H1 (cell line): ENCODE results near the gene EPN2. TPM values are rescaled to one million over a fixed set of nuclear protein-coding genes. Genes with fewer than 3 reads are reported as not detected.

ENCODE experiments used
- CTCF ChIA-PET: fragments of 300-600 bp; sonication (Branson Sonifier 250); formaldehyde crosslinking; loops from one replicate; lab custom pipeline; 2021; ENCODE audit not compliant: partially characterized antibody; lab: Charles Lee
- POLR2A ChIA-PET: fragments of 300-600 bp; sonication (Branson Sonifier 250); formaldehyde crosslinking; loops from one replicate; lab custom pipeline; 2021; ENCODE audit warnings: inconsistent platforms; ENCODE audit not compliant: partially characterized antibody; lab: Charles Lee
- DNase-seq, 2 experiments: peaks; one replicate each; pipeline versions ENCODE4 v3.0.0 to v3.0.0-alpha.2; 2010 to 2022; ENCODE audit warnings: low spot score in 2 of 2, low read depth in 1 of 2, mixed read lengths in 1 of 2
- FAIRE-seq: peaks from 2 replicates; lab custom pipeline; 2011; peaks lifted over from hg19 to GRCh38; lab: Jason Lieb, UNC
- H2AFZ ChIP-seq: 2 replicates; pipeline ENCODE4 v1.8.1; 2012; ENCODE audit warnings: low read length, inconsistent platforms
- H2AK5ac ChIP-seq: 2 replicates; pipeline ENCODE4 v1.6.1; 2013; ENCODE audit warnings: low read depth, low read length
- H2BK120ac ChIP-seq: replicated peaks from 2 replicates; pipeline ENCODE3; 2013; ENCODE audit warnings: low read depth, low read length, inconsistent platforms
- H2BK12ac ChIP-seq: 2 replicates; pipeline ENCODE4 v1.6.1; 2013; ENCODE audit warnings: low read depth, low read length
- H2BK15ac ChIP-seq: 2 replicates; pipeline ENCODE4 v1.6.1; 2013; ENCODE audit warnings: low read length
- H2BK20ac ChIP-seq: 2 replicates; pipeline ENCODE4 v1.6.1; 2013; ENCODE audit warnings: low read length
- H2BK5ac ChIP-seq: 2 replicates; pipeline ENCODE4 v1.6.1; 2013; ENCODE audit warnings: low read depth, low read length
- H3K14ac ChIP-seq: 2 replicates; pipeline ENCODE4 v1.6.1; 2013; ENCODE audit warnings: inconsistent platforms; ENCODE audit not compliant: insufficient read length
- H3K18ac ChIP-seq: 2 replicates; pipeline ENCODE4 v1.6.1; 2013; ENCODE audit warnings: low read length; ENCODE audit errors: extremely low read depth
- H3K23ac ChIP-seq: 2 replicates; pipeline ENCODE4 v1.6.1; 2013; ENCODE audit warnings: inconsistent platforms; ENCODE audit not compliant: insufficient read length
- H3K23me2 ChIP-seq: 2 replicates; pipeline ENCODE4 v1.6.1; 2013; ENCODE audit warnings: low read depth, low read length
- H3K27ac ChIP-seq: 2 replicates; pipeline ENCODE4 v1.6.1; 2011; ENCODE audit warnings: low read depth, low read length, inconsistent platforms
- H3K27me3 ChIP-seq, 4 experiments: replicated peaks in 1 of 4; 1 replicate in 1 of 4; 2 replicates in 3 of 4; pipeline versions ENCODE4 v1.6.1 to v1.8.1; 2011 to 2013; ENCODE audit warnings: low read length in 3 of 4, mild to moderate bottlenecking in 3 of 4, inconsistent platforms in 2 of 4, mixed read lengths in 2 of 4, moderate library complexity in 1 of 4; ENCODE audit not compliant: control insufficient read depth in 3 of 4, insufficient read depth in 3 of 4; ENCODE audit errors: extremely low read depth in 1 of 4
- H3K36me3 ChIP-seq, 4 experiments: 2 replicates each; pipeline versions ENCODE4 v1.6.1 to v1.8.1; 2011 to 2013; ENCODE audit warnings: mild to moderate bottlenecking in 4 of 4, low read length in 3 of 4, moderate library complexity in 2 of 4, control low read depth in 1 of 4, inconsistent platforms in 1 of 4; ENCODE audit not compliant: insufficient read depth in 4 of 4, control insufficient read depth in 2 of 4
- H3K4ac ChIP-seq: replicated peaks from 2 replicates; pipeline ENCODE3; 2013; ENCODE audit warnings: low read length, low read depth, mixed read lengths, inconsistent platforms; ENCODE audit not compliant: insufficient read length
- H3K4me1 ChIP-seq, 4 experiments: replicated peaks in 1 of 4; 1 replicate in 1 of 4; 2 replicates in 3 of 4; pipeline versions ENCODE4 v1.6.1 to v1.8.1; 2011 to 2013; ENCODE audit warnings: low read length in 3 of 4, inconsistent platforms in 2 of 4, mixed read lengths in 1 of 4; ENCODE audit not compliant: insufficient read depth in 4 of 4, control insufficient read depth in 3 of 4
- H3K4me2 ChIP-seq, 2 experiments: 2 replicates each; pipeline versions ENCODE4 v1.6.1 to v1.8.1; 2011 to 2013; ENCODE audit warnings: low read depth in 2 of 2, low read length in 2 of 2, control low read depth in 1 of 2, inconsistent platforms in 1 of 2, mild to moderate bottlenecking in 1 of 2; ENCODE audit not compliant: insufficient read depth in 1 of 2
- H3K4me3 ChIP-seq, 4 experiments: fragments of 200-600, 300-600 bp in 1 of 4; sonication (generic), shearing (Covaris generic), sonication (Bioruptor Twin) in 1 of 4; 2 replicates each; pipeline versions ENCODE4 v1.5.1 to v1.8.1; 2011 to 2016; ENCODE audit warnings: low read length in 4 of 4, low read depth in 3 of 4, control low read depth in 2 of 4, inconsistent platforms in 2 of 4, mild to moderate bottlenecking in 2 of 4, mixed read lengths in 1 of 4, moderate library complexity in 1 of 4; ENCODE audit not compliant: insufficient read depth in 2 of 4; ENCODE audit errors: extremely low read depth in 1 of 4
- H3K56ac ChIP-seq: replicated peaks from 2 replicates; pipeline ENCODE3; 2013; ENCODE audit warnings: low read depth, mild to moderate bottlenecking, mixed read lengths, low read length, inconsistent platforms; ENCODE audit not compliant: insufficient read length
- H3K79me1 ChIP-seq: 2 replicates; pipeline ENCODE4 v1.6.1; 2013; ENCODE audit warnings: low read depth, low read length, control low read depth
- H3K79me2 ChIP-seq, 2 experiments: 2 replicates each; pipeline versions ENCODE4 v1.6.1 to v1.8.1; 2012 to 2013; ENCODE audit warnings: low read length in 2 of 2, mild to moderate bottlenecking in 2 of 2, inconsistent platforms in 1 of 2; ENCODE audit not compliant: insufficient read depth in 2 of 2, control insufficient read depth in 1 of 2
- H3K9ac ChIP-seq, 4 experiments: replicated peaks in 1 of 4; 1 replicate in 1 of 4; 2 replicates in 3 of 4; pipeline versions ENCODE4 v1.6.1 to v1.8.1; 2011 to 2013; ENCODE audit warnings: low read depth in 3 of 4, low read length in 3 of 4, control low read depth in 2 of 4, mild to moderate bottlenecking in 2 of 4, moderate library complexity in 2 of 4, inconsistent platforms in 1 of 4; ENCODE audit errors: extremely low read depth in 1 of 4
- H3K9me3 ChIP-seq, 2 experiments: 2 replicates each; pipeline versions ENCODE4 v1.6.1 to v1.8.1; 2012 to 2013; ENCODE audit warnings: mild to moderate bottlenecking in 2 of 2, moderate library complexity in 2 of 2, control low read depth in 1 of 2, inconsistent platforms in 1 of 2, low read depth in 1 of 2, low read length in 1 of 2, mixed read lengths in 1 of 2; ENCODE audit not compliant: insufficient read depth in 2 of 2
- H4K20me1 ChIP-seq, 2 experiments: replicated peaks in 1 of 2; 2 replicates each; pipeline versions ENCODE3 to v1.8.1; 2011 to 2013; ENCODE audit warnings: inconsistent platforms in 2 of 2, low read length in 2 of 2, mild to moderate bottlenecking in 1 of 2; ENCODE audit not compliant: insufficient read depth in 2 of 2, control insufficient read depth in 1 of 2
- H4K5ac ChIP-seq: 2 replicates; pipeline ENCODE4 v1.6.1; 2013; ENCODE audit warnings: low read length, low read depth, mixed read lengths, inconsistent platforms; ENCODE audit not compliant: insufficient read length
- H4K8ac ChIP-seq: 2 replicates; pipeline ENCODE4 v1.8.0; 2013; ENCODE audit warnings: mild to moderate bottlenecking, moderate library complexity, low read length, inconsistent platforms; ENCODE audit not compliant: insufficient read depth; ENCODE audit errors: extremely low read depth
- H4K91ac ChIP-seq: replicated peaks from 2 replicates; pipeline ENCODE3; 2013; ENCODE audit warnings: low read length, mixed read lengths, inconsistent platforms; ENCODE audit not compliant: insufficient read length
- CEBPB ChIP-seq: IDR thresholded peaks from 2 replicates; pipeline ENCODE4 v1.6.1; 2012; ENCODE audit warnings: low read depth, low read length
- CTCF ChIP-seq, 3 experiments: IDR thresholded peaks; 1 replicate in 2 of 3; 2 replicates in 1 of 3; pipeline versions ENCODE4 v1.5.1 to v1.6.1; 2011; ENCODE audit warnings: low read length in 3 of 3, mild to moderate bottlenecking in 3 of 3, inconsistent platforms in 2 of 3, low read depth in 1 of 3, moderate library complexity in 1 of 3; ENCODE audit not compliant: insufficient read depth in 1 of 3; ENCODE audit errors: control extremely low read depth in 1 of 3
- EP300 ChIP-seq, 2 experiments: IDR thresholded peaks; 1 replicate in 1 of 2; 2 replicates in 1 of 2; pipeline ENCODE4 v1.6.1; 2011 to 2012; ENCODE audit warnings: low read depth in 2 of 2, low read length in 2 of 2, mild to moderate bottlenecking in 2 of 2, borderline replicate concordance in 1 of 2, inconsistent platforms in 1 of 2, moderate library complexity in 1 of 2
- HDAC2 ChIP-seq, 2 experiments: fragments of 300-600 bp in 1 of 2; sonication (generic) in 1 of 2; IDR thresholded peaks; 2 replicates each; pipeline ENCODE4 v1.6.1; 2011 to 2012; ENCODE audit warnings: low read depth in 2 of 2, low read length in 2 of 2, mild to moderate bottlenecking in 2 of 2, moderate library complexity in 2 of 2, borderline replicate concordance in 1 of 2, inconsistent platforms in 1 of 2
- NRF1 ChIP-seq: IDR thresholded peaks from 2 replicates; pipeline ENCODE4 v1.6.1; 2011; ENCODE audit warnings: mild to moderate bottlenecking, low read depth, low read length, improper control_type of control experiment
- PHF8 ChIP-seq: fragments of 200-600 bp; sonication (generic); conservative IDR thresholded peaks from 2 replicates; pipeline ENCODE4 v1.7.1; 2012; ENCODE audit warnings: low read depth, mild to moderate bottlenecking, inconsistent platforms, low read length, moderate library complexity
- RBBP5 ChIP-seq: IDR thresholded peaks from 2 replicates; pipeline ENCODE4 v1.7.1; 2012; ENCODE audit warnings: low read depth, mild to moderate bottlenecking, inconsistent platforms, low read length, moderate library complexity, borderline replicate concordance
- RNF2 ChIP-seq: fragments of 200-900, 300-1000 bp; sonication (generic); IDR thresholded peaks from 2 replicates; pipeline ENCODE4 v1.7.1; 2016; ENCODE audit warnings: borderline replicate concordance, low read depth, mild to moderate bottlenecking, antibody characterized with exemption, low read length; ENCODE audit not compliant: poor library complexity, severe bottlenecking; ENCODE audit errors: missing control alignments
- SUZ12 ChIP-seq: fragments of 200-600 bp; sonication (generic); IDR thresholded peaks from 2 replicates; pipeline ENCODE4 v1.6.1; 2012; ENCODE audit warnings: mild to moderate bottlenecking, inconsistent platforms, low read length, moderate library complexity, mixed read lengths
- TAF1 ChIP-seq: IDR thresholded peaks from 2 replicates; pipeline ENCODE4 v1.6.1; 2011; ENCODE audit warnings: mild to moderate bottlenecking, low read depth, low read length
- TBP ChIP-seq: IDR thresholded peaks from 2 replicates; pipeline ENCODE4 v1.6.1; 2011; ENCODE audit warnings: low read depth, low read length, improper control_type of control experiment
- WGBS, 2 experiments: shearing (Covaris generic) in 1 of 2; methylation state at CpG; one replicate each; pipeline versions ENCODE4 v1.1.6 to v1.1.7; 2013 to 2015; ENCODE audit warnings: low lambda C conversion rate in 2 of 2, mixed read lengths in 2 of 2, inconsistent platforms in 1 of 2, low coverage in 1 of 2, missing lambda C conversion rate in 1 of 2; ENCODE audit not compliant: insufficient replicate concordance in 2 of 2, insufficient coverage in 1 of 2, insufficient read length in 1 of 2; ENCODE audit errors: extremely low coverage in 1 of 2, missing lambda C conversion rate in 1 of 2; 5-methylcytosine and 5-hydroxymethylcytosine counted together
- polyA plus RNA-seq, 7 experiments: library from polyadenylated mRNA; depleted of rRNA in 3 of 7; stranded (reverse) in 5 of 7; unstranded in 2 of 7; fragments of >200 nt in 5 of 7; fragments of 200-250 nt in 2 of 7; gene quantifications; 1 replicate in 5 of 7; 2 replicates in 1 of 7; 4 replicates in 1 of 7; pipeline versions ENCODE4 v1.2.1 to v1.2.3, GENCODE V29; 2011 to 2013; ENCODE audit warnings: missing spikeins in 2 of 7, mixed read lengths in 2 of 7
- total RNA-seq: library from RNA; stranded (reverse); fragmentation: NEBNext Ultra II Directional; extraction: Animal tissue kit (Norgen Biotek cat#: 25700); gene quantifications from 2 replicates; pipeline ENCODE4 v1.2.1, GENCODE V29; 2021

Gene EPN2
- total and polyA plus RNA-seq, 2 of the 8 experiments (the other 6 are each of a cell fraction or from before 2014, with no cell fraction given) = 28.7 to 55.8 TPM

GRCh38 chr17:19368229-19368628 lies 131.1 kb downstream of the EPN2 start:
- no peak overlapping the region for H3K18ac ChIP-seq
- ChIA-PET POLR2A (interaction anchor here (1.2 kb wide), 1 partner anchor 18 kb away, joined by 3 read pairs; no protein-coding TSS in a partner anchor), CTCF (no interaction called here)
- H3K79me2 ChIP-seq = no peaks in the 10 kb centered on the region
- H3K9me3 ChIP-seq = no peaks in the 10 kb centered on the region
- 84% methylated on average over 4 of the region's 4 CpGs; no CpG with 5 or more reads in 1 of the 2 experiments for WGBS, 2 experiments
- no peaks in the 10 kb centered on the region for H3K36me3 ChIP-seq
- H3K4me1 ChIP-seq = peaks cover 0 to 6% (median 4%) of the 10 kb centered on the region in 4 experiments; a peak in 6 of 7 replicates
- no peak overlapping the region for H3K4ac ChIP-seq
- no peak overlapping the region for H4K91ac ChIP-seq
- H4K20me1 ChIP-seq = no peaks in the 10 kb centered on the region
- no peak overlapping the region for H3K4me3 ChIP-seq
- H3K23me2 ChIP-seq = no peaks in the 10 kb centered on the region
- no peak overlapping the region for H2BK5ac ChIP-seq
- no peak overlapping the region for H3K9ac ChIP-seq
- H3K27ac ChIP-seq = no peak overlapping the region
- DNase-seq (no peak), FAIRE-seq (no peak)
- H2BK15ac ChIP-seq = no peak overlapping the region
- no peaks in the 10 kb centered on the region; a peak in 1 of 7 replicates for H3K27me3 ChIP-seq
- H3K4me2 ChIP-seq = no peak overlapping the region
- H3K23ac ChIP-seq = no peak overlapping the region
- no peak overlapping the region for H3K56ac ChIP-seq
- H2BK12ac ChIP-seq = no peak overlapping the region
- no peak overlapping the region for H3K14ac ChIP-seq
- no peak overlapping the region for H2BK120ac ChIP-seq
- no peak overlapping the region for H2BK20ac ChIP-seq
- H4K8ac ChIP-seq = no peak overlapping the region
- H2AFZ ChIP-seq = no peak overlapping the region
- no peak overlapping the region for H2AK5ac ChIP-seq
- no peaks in the 10 kb centered on the region for H3K79me1 ChIP-seq
- no peak overlapping the region for H4K5ac ChIP-seq
- TF ChIP-seq TBP (no peak), RBBP5 (no peak), CTCF (IDR thresholded peaks at IDR 0.05; ENCODE audit: control extremely low read depth in 1 of 3, insufficient read depth in 1 of 3, low read depth in 1 of 3, low read length in 3 of 3) (no peak), HDAC2 (IDR thresholded peaks at IDR 0.05; ENCODE audit: borderline replicate concordance in 1 of 2, low read depth in 2 of 2, low read length in 2 of 2) (no peak), NRF1 (no peak), RNF2 (no peak), SUZ12 (no peak), PHF8 (no peak), TAF1 (no peak), EP300 (IDR thresholded peaks at IDR 0.05; ENCODE audit: borderline replicate concordance in 1 of 2, low read depth in 2 of 2, low read length in 2 of 2) (no peak), CEBPB (no peak)
